GM19438 (cell line): ENCODE results near the gene RPS13.
"Not testable (repeated sequence)": the region's sequence is repeated elsewhere in the genome, so short reads cannot be mapped to it uniquely, and the experiment has no call there.

Experiments used
- ATAC-seq: cut with Tn5 transposase; IDR thresholded peaks from one replicate; pipeline ENCODE4 v1.9.1; 2021; ENCODE audit warnings: low read depth; ENCODE audit not compliant: unreplicated experiment

RPS13 gene

GRCh38 chr11:17077520-17078401 is at the start of gene RPS13:
TSS of gene RPS13 (minus strand) at chr11:17077667. CDS start at chr11:17077641, 26 bp downstream.
- ATAC-seq: peak; percentile 92

GRCh38 chr11:17121981-17122380 is 44.5 kb upstream of the RPS13 start:
- no peak for ATAC-seq

- ATAC-seq: no peak
Measured at GRCh38 chr11:17117262-17117661, 39.8 kb upstream of the RPS13 start.

- ATAC-seq: no peak
Measured at GRCh38 chr11:17116117-17116516, 38.6 kb upstream of the RPS13 start.

GRCh38 chr11:17107745-17108144 is 30.3 kb upstream of the RPS13 start:
- ATAC-seq: not testable (repeated sequence)

GRCh38 chr11:17105404-17106040 is 28.1 kb upstream of the RPS13 start:
- ATAC-seq: not testable (repeated sequence)

- ATAC-seq: no peak
Measured at GRCh38 chr11:17102462-17102861, 25.0 kb upstream of the RPS13 start.

- ATAC-seq: no peak
Measured at GRCh38 chr11:17098658-17099057, 21.2 kb upstream of the RPS13 start.

GRCh38 chr11:17098038-17098437 is 20.6 kb upstream of the RPS13 start:
- ATAC-seq: no peak

GRCh38 chr11:17085976-17086375 is 8.5 kb upstream of the RPS13 start:
- ATAC-seq: not testable (repeated sequence)

- peak; percentile 4 for ATAC-seq
Measured at GRCh38 chr11:17077240-17077519, 287 bp downstream of the RPS13 start.

GRCh38 chr11:17076517-17077239 is 789 bp downstream of the RPS13 start:
- no peak for ATAC-seq

- no peak for ATAC-seq
Measured at GRCh38 chr11:17075506-17075905, 2.0 kb downstream of the RPS13 start.

- ATAC-seq: no peak
Measured at GRCh38 chr11:17073370-17074027, 4.0 kb downstream of the RPS13 start.

- no peak for ATAC-seq
Measured at GRCh38 chr11:17067417-17067816, 10.1 kb downstream of the RPS13 start.

GRCh38 chr11:17066691-17067090 is 10.8 kb downstream of the RPS13 start:
- no peak for ATAC-seq

- ATAC-seq: peak; percentile 74
Measured at GRCh38 chr11:17063171-17064002, 14.1 kb downstream of the RPS13 start.

GRCh38 chr11:17051146-17051545 is 26.3 kb downstream of the RPS13 start:
- ATAC-seq: not testable (repeated sequence)

- not testable (repeated sequence) for ATAC-seq
Measured at GRCh38 chr11:17048491-17048890, 29.0 kb downstream of the RPS13 start.

- ATAC-seq: no peak
Measured at GRCh38 chr11:17046690-17047089, 30.8 kb downstream of the RPS13 start.
